ENCODE measurements around the gene ADARB2. TPM values are rescaled to one million over a fixed set of nuclear protein-coding genes. Genes with fewer than 3 reads are reported as not detected.

ADARB2 gene
- total RNA-seq, 2 donors from 2014 or later: 1.1 to 1.8 TPM

- Histone ChIP-seq H3K9ac (ENCODE audit: extremely low read depth, low read length, poor library complexity, severe bottlenecking) (no peak overlapping the region), H3K9me3 (ENCODE audit: control insufficient read depth, low read length) (no peaks in the 10 kb centered on the region), H3K36me3 (ENCODE audit: control insufficient read depth, insufficient read depth, low read length) (no peaks in the 10 kb centered on the region), H3K4me3 (ENCODE audit: low read length) (no peak overlapping the region), H3K4me1 (ENCODE audit: control insufficient read depth, insufficient read depth, low read length) (no peaks in the 10 kb centered on the region), H3K27ac (ENCODE audit: low read depth, low read length) (no peak overlapping the region), H3K27me3 (ENCODE audit: control insufficient read depth, insufficient read depth, low read length, poor library complexity, severe bottlenecking) (peaks cover 58% of the 10 kb centered on the region)
- DNase-seq: no peak
- Mint-ChIP-seq H3K4me3 (no peak overlapping the region), H3K4me1 (peaks cover 7% of the 10 kb centered on the region), H3K36me3 (ENCODE audit: low read depth) (no peaks in the 10 kb centered on the region), H3K9me3 (no peaks in the 10 kb centered on the region), H3K27me3 (ENCODE audit: insufficient read depth) (peaks cover 72% of the 10 kb centered on the region), H3K27ac (no peak overlapping the region)
- WGBS, 2 experiments (ENCODE audit: insufficient coverage in 1 of 2, insufficient read length in 1 of 2): 82 to 89% methylated on average over 3 to 5 of the region's 5 CpGs
- no peak for TF ChIP-seq CTCF (conservative IDR thresholded peaks at IDR 0.05)
Observed at GRCh38 chr10:1738950-1739349, 1.6 kb upstream of the ADARB2 start.

GRCh38 chr10:1736972-1737221, 428 bp downstream of the ADARB2 start:
- peaks cover 76% of the 10 kb centered on the region for H3K27me3 Mint-ChIP-seq (ENCODE audit: insufficient read depth)
- 0 to 1% methylated on average over 4 to 17 of the region's 17 CpGs for WGBS, 2 experiments (ENCODE audit: insufficient coverage in 1 of 2, insufficient read length in 1 of 2)
- H3K27me3 ChIP-seq (ENCODE audit: control insufficient read depth, insufficient read depth, low read length, poor library complexity, severe bottlenecking): peaks cover 59% of the 10 kb centered on the region
- no peaks in the 10 kb centered on the region for H3K36me3 ChIP-seq (ENCODE audit: control insufficient read depth, insufficient read depth, low read length)
- peak overlapping the region; percentile 49 for H3K4me3 Mint-ChIP-seq
- H3K4me1 ChIP-seq (ENCODE audit: control insufficient read depth, insufficient read depth, low read length): no peaks in the 10 kb centered on the region
- no peak overlapping the region for H3K27ac Mint-ChIP-seq
- peaks cover 9% of the 10 kb centered on the region for H3K4me1 Mint-ChIP-seq
- H3K9me3 Mint-ChIP-seq: no peaks in the 10 kb centered on the region
- H3K9ac ChIP-seq (ENCODE audit: extremely low read depth, low read length, poor library complexity, severe bottlenecking): no peak overlapping the region
- no peaks in the 10 kb centered on the region for H3K36me3 Mint-ChIP-seq (ENCODE audit: low read depth)
- H3K9me3 ChIP-seq (ENCODE audit: control insufficient read depth, low read length): no peaks in the 10 kb centered on the region
- no peak for DNase-seq
- peak overlapping the region; percentile 69 for H3K4me3 ChIP-seq (ENCODE audit: low read length)
- no peak for TF ChIP-seq CTCF (conservative IDR thresholded peaks at IDR 0.05)
- H3K27ac ChIP-seq (ENCODE audit: low read depth, low read length): peak overlapping the region; percentile 33

DNA sequence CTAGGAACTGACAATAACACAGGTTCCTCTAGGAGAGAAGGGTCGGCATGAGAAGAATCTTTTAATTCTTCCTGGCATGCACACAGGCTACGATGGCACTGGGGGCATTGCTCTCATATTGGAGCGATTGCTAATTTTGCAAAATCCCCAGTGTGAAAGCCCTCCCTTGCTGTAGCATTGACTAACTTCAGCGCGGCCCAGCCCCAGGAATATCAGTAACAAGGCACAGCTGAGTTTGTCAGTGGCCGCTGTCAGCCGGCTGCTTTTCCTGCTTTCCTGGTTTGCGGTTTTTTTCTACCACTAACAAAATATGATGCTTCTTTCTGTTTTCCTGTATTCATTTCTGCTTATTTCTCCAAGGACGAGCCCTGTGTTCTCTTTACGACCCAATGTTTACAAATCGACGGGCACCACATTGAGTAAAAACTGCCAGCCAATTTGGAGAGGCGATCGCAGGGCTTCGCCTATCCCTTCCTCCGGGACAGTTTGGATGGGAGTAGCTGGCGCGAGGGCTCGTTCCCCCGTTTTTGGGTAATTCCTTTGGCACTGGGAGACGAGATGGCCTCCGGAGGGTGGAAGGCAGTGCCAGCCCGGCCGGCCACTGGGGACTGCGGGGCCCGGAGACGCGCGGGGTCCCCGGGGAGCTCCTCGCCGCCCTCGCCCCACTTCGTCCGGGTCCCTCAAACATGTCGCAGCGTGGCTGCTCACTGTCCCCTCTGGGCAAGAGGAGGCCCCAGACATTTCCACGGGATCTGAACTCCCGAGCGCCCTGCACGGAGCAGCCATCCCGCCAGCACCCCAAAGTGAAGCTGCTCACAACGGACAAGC, 967 bp downstream of the ADARB2 start:
- H3K4me1 Mint-ChIP-seq: peaks cover 9% of the 10 kb centered on the region
- Histone ChIP-seq H3K4me1 (ENCODE audit: control insufficient read depth, insufficient read depth, low read length) (no peaks in the 10 kb centered on the region), H3K9ac (ENCODE audit: extremely low read depth, low read length, poor library complexity, severe bottlenecking) (no peak overlapping the region), H3K27ac (ENCODE audit: low read depth, low read length) (no peak overlapping the region), H3K4me3 (ENCODE audit: low read length) (peak overlapping the region; percentile 69), H3K27me3 (ENCODE audit: control insufficient read depth, insufficient read depth, low read length, poor library complexity, severe bottlenecking) (peaks cover 59% of the 10 kb centered on the region), H3K9me3 (ENCODE audit: control insufficient read depth, low read length) (no peaks in the 10 kb centered on the region), H3K36me3 (ENCODE audit: control insufficient read depth, insufficient read depth, low read length) (no peaks in the 10 kb centered on the region)
- H3K36me3 Mint-ChIP-seq (ENCODE audit: low read depth): no peaks in the 10 kb centered on the region
- peaks cover 76% of the 10 kb centered on the region for H3K27me3 Mint-ChIP-seq (ENCODE audit: insufficient read depth)
- H3K27ac Mint-ChIP-seq: no peak overlapping the region
- WGBS, 2 experiments (ENCODE audit: insufficient coverage in 1 of 2, insufficient read length in 1 of 2): 8 to 11% methylated on average over 18 to 43 of the region's 43 CpGs
- H3K9me3 Mint-ChIP-seq: no peaks in the 10 kb centered on the region
- TF ChIP-seq CTCF (conservative IDR thresholded peaks at IDR 0.05): no peak
- peak overlapping the region; percentile 49 for H3K4me3 Mint-ChIP-seq
- peak; percentile 60 for DNase-seq
